GM12878 (cell line): Measurements from ENCODE around the gene WHRN. TPM values are rescaled to one million over a fixed set of nuclear protein-coding genes. Genes with fewer than 3 reads are reported as not detected.

Experiments used
- ATAC-seq: fragments of 200-7000 bp; cut with Tn5 transposase; 3 replicates; pipeline ENCODE4 v1.9.1; 2020; ENCODE audit warnings: mild to moderate bottlenecking, moderate library complexity
- BruUV-seq: library from RNA; stranded (reverse); fragments of 400-500 nt; replicated peaks from 2 replicates; lab custom pipeline; 2021; lab: Mats Ljungman, UMichigan
- CTCF ChIA-PET: fragments of 300-600 bp; sonication (Branson Sonifier 250); formaldehyde crosslinking; extraction: SDS; loops from one replicate; lab custom pipeline; 2021; ENCODE audit warnings: inconsistent platforms; lab: Yijun Ruan, JAX
- POLR2A ChIA-PET: fragments of 350-600 bp; formaldehyde crosslinking; extraction: SDS; loops from one replicate; lab custom pipeline; 2021; ENCODE audit warnings: inconsistent platforms; lab: Charles Lee
- RAD21 ChIA-PET: fragments of 300-600 bp; sonication (Branson Sonifier 250); formaldehyde crosslinking; loops from one replicate; lab custom pipeline; 2023; ENCODE audit warnings: antibody characterized with exemption; ENCODE audit not compliant: unreplicated experiment; lab: Charles Lee
- SMC1A ChIA-PET: fragments of 300-600 bp; sonication (Branson Sonifier 250); formaldehyde crosslinking; loops from one replicate; lab custom pipeline; 2023; ENCODE audit not compliant: unreplicated experiment, uncharacterized antibody; lab: Charles Lee
- DNase-seq: peaks from one replicate; pipeline ENCODE4 v3.0.0-alpha.2; 2011; ENCODE audit warnings: low read depth, low spot score
- FAIRE-seq: peaks from 3 replicates; lab custom pipeline; 2011; peaks lifted over from hg19 to GRCh38; lab: Jason Lieb, UNC
- H2AFZ ChIP-seq: 2 replicates; pipeline ENCODE4 v1.6.0; 2011; ENCODE audit warnings: low read depth, low read length, control low read depth; ENCODE audit not compliant: control insufficient read depth
- H3K27ac ChIP-seq: 2 replicates; pipeline ENCODE4 v1.5.1; 2011; ENCODE audit warnings: control low read depth; ENCODE audit not compliant: control insufficient read depth, insufficient read depth
- H3K27me3 ChIP-seq, 2 experiments: replicated peaks in 1 of 2; 2 replicates each; pipeline versions ENCODE4 v1.6.0 to v1.6.1; 2011; ENCODE audit warnings: low read length in 1 of 2; ENCODE audit not compliant: control insufficient read depth in 2 of 2, insufficient read depth in 2 of 2
- H3K36me3 ChIP-seq, 2 experiments: 2 replicates each; pipeline ENCODE4 v1.5.1; 2011; ENCODE audit warnings: low read length in 1 of 2; ENCODE audit not compliant: control insufficient read depth in 2 of 2, insufficient read depth in 2 of 2
- H3K4me1 ChIP-seq: 2 replicates; pipeline ENCODE4 v1.6.1; 2011; ENCODE audit warnings: mild to moderate bottlenecking, low read length, moderate library complexity, mixed read lengths; ENCODE audit not compliant: control insufficient read depth, insufficient read depth
- H3K4me2 ChIP-seq: 2 replicates; pipeline ENCODE4 v1.6.0; 2011; ENCODE audit warnings: control low read depth; ENCODE audit not compliant: control insufficient read depth, insufficient read depth
- H3K4me3 ChIP-seq: fragments of 200-600 bp; sonication (generic); 2 replicates; pipeline ENCODE4 v1.5.1; 2016
- H3K79me2 ChIP-seq: 2 replicates; pipeline ENCODE4 v1.6.0; 2011; ENCODE audit warnings: low read length; ENCODE audit not compliant: control insufficient read depth, insufficient read depth
- H3K9ac ChIP-seq: 2 replicates; pipeline ENCODE4 v1.8.0; 2011; ENCODE audit warnings: low read length, control low read depth, mixed read lengths; ENCODE audit not compliant: control insufficient read depth, insufficient read depth
- H3K9me3 ChIP-seq: replicated peaks from 3 replicates; pipeline ENCODE4 v1.5.1; 2011; ENCODE audit warnings: mild to moderate bottlenecking, low read length; ENCODE audit not compliant: control insufficient read depth, insufficient read depth
- H4K20me1 ChIP-seq: 2 replicates; pipeline ENCODE4 v1.6.0; 2011; ENCODE audit not compliant: control insufficient read depth, insufficient read depth
- BMI1 ChIP-seq: fragments of 450-650 bp; IDR thresholded peaks from 2 replicates; pipeline ENCODE4 v1.6.1; 2016; ENCODE audit warnings: mild to moderate bottlenecking, moderate library complexity, borderline replicate concordance
- EZH2 ChIP-seq: IDR thresholded peaks from 2 replicates; pipeline ENCODE4 v1.6.1; 2012; ENCODE audit warnings: low read depth, mild to moderate bottlenecking, control low read depth, inconsistent platforms, low read length, borderline replicate concordance; ENCODE audit not compliant: control insufficient read depth
- FOS ChIP-seq: IDR thresholded peaks from 3 replicates; pipeline ENCODE4 v1.6.1; 2011; ENCODE audit warnings: borderline replicate concordance; ENCODE audit not compliant: insufficient read length; ENCODE audit errors: extremely low read depth
- IKZF1 ChIP-seq: fragments of 450-650 bp; conservative IDR thresholded peaks from 2 replicates; pipeline ENCODE4 v1.6.1; 2017; ENCODE audit warnings: antibody characterized with exemption, mild to moderate bottlenecking
- IKZF2 ChIP-seq, 2 experiments: fragments of 450-650 bp; IDR thresholded peaks; 2 replicates each; pipeline ENCODE4 v1.6.1; 2017; ENCODE audit warnings: mild to moderate bottlenecking in 2 of 2, moderate library complexity in 2 of 2
- IRF4 ChIP-seq: IDR thresholded peaks from 2 replicates; pipeline ENCODE4 v1.6.1; 2011; ENCODE audit warnings: low read depth, low read length
- NRF1 ChIP-seq: conservative IDR thresholded peaks from 2 replicates; pipeline ENCODE4 v1.6.1; 2011; ENCODE audit warnings: mild to moderate bottlenecking, low read depth, low read length, improper control_type of control experiment
- PAX5 ChIP-seq: IDR thresholded peaks from 2 replicates; pipeline ENCODE4 v1.6.1; 2011; ENCODE audit warnings: low read depth, low read length, borderline replicate concordance
- POLR2AphosphoS2 ChIP-seq: IDR thresholded peaks from 2 replicates; pipeline ENCODE4 v1.6.1; 2011; ENCODE audit warnings: low read depth, mild to moderate bottlenecking, low read length, improper control_type of control experiment, moderate library complexity
- WGBS: methylation state at CpG from one replicate; pipeline ENCODE4 v1.1.6; 2016; ENCODE audit warnings: low lambda C conversion rate; ENCODE audit not compliant: insufficient replicate concordance, insufficient coverage; ENCODE audit errors: missing lambda C conversion rate; 5-methylcytosine and 5-hydroxymethylcytosine counted together
- in situ Hi-C: fragments of 300-500 bp; cut with MboI; formaldehyde crosslinking; loops from 9 replicates; pipeline ENCODE4 v1.14.3; 2018; ENCODE audit warnings: mixed read lengths
- intact Hi-C: fragments of 100-400 bp; cut with micrococcal nuclease; formaldehyde crosslinking; loops from one replicate; pipeline ENCODE4 v1.14.2; 2022; ENCODE audit not compliant: unreplicated experiment
- polyA plus RNA-seq, 11 experiments: library from polyadenylated mRNA; depleted of rRNA in 4 of 11; unstranded in 6 of 11; stranded (reverse) in 5 of 11; fragments of >200 nt; fragmentation: Nextera tagmentation in 4 of 11; fragmentation: Illumina TruSeq in 1 of 11; extraction: Ambion mirVana in 4 of 11; extraction: Trizol in 1 of 11; gene quantifications; 1 replicate in 1 of 11; 2 replicates in 10 of 11; pipeline versions ENCODE4 v1.2.1 to v1.2.3, GENCODE V29; 2011 to 2016; ENCODE audit warnings: inconsistent platforms in 2 of 11, missing spikeins in 2 of 11, low read depth in 1 of 11
- total RNA-seq, 4 experiments: library from RNA; depleted of rRNA in 3 of 4; stranded (reverse); fragments of >200 nt in 3 of 4; fragmentation: Illumina TruSeq in 1 of 4; extraction: Trizol in 1 of 4; gene quantifications; 2 replicates each; pipeline versions ENCODE4 v1.2.1 to v1.2.3, GENCODE V29; 2013 to 2021
- TF ChIP-seq, protein P1 (sequence below): fragments of 150-350 bp; IDR thresholded peaks from 2 replicates; pipeline ENCODE4 v1.6.1; 2014; ENCODE audit warnings: mild to moderate bottlenecking, low read depth, low read length
- TF ChIP-seq, protein P2 (sequence below): IDR thresholded peaks from 2 replicates; pipeline ENCODE4 v1.6.1; 2012; ENCODE audit warnings: mild to moderate bottlenecking, low read depth, low read length

WHRN gene
- total and polyA plus RNA-seq, 10 of the 15 experiments (the other 5 are each of a cell fraction or from before 2014, with no cell fraction given) = 0.04 to 18.2 (median 0.68) TPM; not detected in 1

DNA sequence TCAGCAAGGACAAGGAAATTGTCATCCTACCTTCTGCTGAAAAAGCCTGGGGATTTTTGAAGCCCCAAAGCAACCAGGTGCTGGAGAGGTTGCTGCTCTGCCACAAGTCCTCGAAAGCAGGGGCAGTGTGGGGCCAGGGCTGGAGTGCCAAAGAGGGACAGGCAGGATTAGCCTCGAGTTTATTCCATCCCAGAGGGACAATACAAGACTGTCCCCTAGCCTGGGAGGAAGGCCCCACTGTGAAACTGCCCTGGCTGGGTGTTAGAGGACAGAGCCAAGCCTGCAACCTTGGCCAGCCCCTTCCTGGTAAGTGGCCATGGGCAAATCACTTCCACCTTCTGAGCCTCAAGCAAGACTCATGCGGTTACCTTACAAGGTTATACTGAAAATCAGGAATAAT lies 55.1 kb downstream of the WHRN start:
- no peak for FAIRE-seq
- no peaks in the 10 kb centered on the region for H3K9me3 ChIP-seq
- no peaks in the 10 kb centered on the region for H3K36me3 ChIP-seq
- intact Hi-C loops = loop anchor here (10.0 kb wide), 1 partner anchor 1045 kb away; the partner anchor contains the start of gene ALAD
- H3K79me2 ChIP-seq = no peaks in the 10 kb centered on the region
- ChIA-PET CTCF (interaction anchor here (0.9 to 3.3 kb wide), 12 partner anchors 9 to 231 kb away, joined by 3 to 20 read pairs (median 5); no protein-coding TSS in a partner anchor), RAD21 (interaction anchor here (0.7 to 2.2 kb wide), 9 partner anchors 9 to 108 kb away, joined by 3 to 5 read pairs (median 3); no protein-coding TSS in a partner anchor), POLR2A (interaction anchor here (0.9 to 1.5 kb wide), 6 partner anchors 16 to 142 kb away, joined by 3 read pairs; partner anchors contain the start of gene ATP6V1G1), SMC1A (interaction anchor here (0.7 to 4.2 kb wide), 15 partner anchors 9 to 57 kb away, joined by 3 to 41 read pairs (median 5); no protein-coding TSS in a partner anchor)
- H4K20me1 ChIP-seq = no peaks in the 10 kb centered on the region
- no peak overlapping the region for H3K4me2 ChIP-seq
- no peak overlapping the region for H2AFZ ChIP-seq
- BruUV-seq = no TSS peak
- H3K4me1 ChIP-seq = peaks cover 17% of the 10 kb centered on the region
- no peak overlapping the region for H3K4me3 ChIP-seq
- no peak for DNase-seq
- WGBS = 33% methylated on average over 3 of the region's 3 CpGs
- ATAC-seq = no peak
- H3K27me3 ChIP-seq = no peaks in the 10 kb centered on the region; a peak in 1 of 4 replicates
- no peak overlapping the region for H3K9ac ChIP-seq
- H3K27ac ChIP-seq = no peak overlapping the region
- in situ Hi-C loops = no loop called here
- TF ChIP-seq POLR2AphosphoS2 (no peak), PAX5 (no peak), IKZF1 (no peak), IRF4 (no peak)

DNA sequence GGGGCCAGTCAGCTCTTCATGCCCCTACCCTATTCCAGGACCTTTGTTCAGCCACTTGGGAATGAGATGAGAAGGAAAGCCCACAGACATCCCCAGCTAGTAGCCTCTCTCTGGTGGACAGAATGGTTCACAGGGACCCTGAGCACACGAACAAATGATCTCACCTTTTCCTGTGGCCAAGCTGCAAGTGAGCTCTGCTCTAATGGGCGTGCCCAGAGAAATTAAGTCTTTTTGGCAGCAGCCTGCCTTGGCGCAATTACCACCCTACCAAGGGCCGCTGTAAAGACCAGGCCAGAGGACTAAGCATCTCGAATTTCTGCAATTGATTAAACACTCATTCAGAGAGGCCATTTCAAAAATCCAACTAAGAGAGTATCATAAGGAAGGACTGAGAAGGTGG lies 56.0 kb downstream of the WHRN start:
- in situ Hi-C loops = no loop called here
- H2AFZ ChIP-seq = no peak overlapping the region
- no peak overlapping the region for H3K4me3 ChIP-seq
- SMC1A ChIA-PET = interaction anchor here (0.8 to 4.2 kb wide), 9 partner anchors 9 to 204 kb away, joined by 3 to 41 read pairs (median 5); no protein-coding TSS in a partner anchor
- no peaks in the 10 kb centered on the region for H3K79me2 ChIP-seq
- intact Hi-C loops = no loop called here
- POLR2A ChIA-PET = interaction anchor here (0.6 to 0.9 kb wide), 2 partner anchors 11 to 52 kb away, joined by 3 read pairs; no protein-coding TSS in a partner anchor
- DNase-seq = no peak
- CTCF ChIA-PET = interaction anchor here (0.6 to 3.3 kb wide), 6 partner anchors 23 to 232 kb away, joined by 3 to 20 read pairs (median 4); no protein-coding TSS in a partner anchor
- H3K36me3 ChIP-seq = no peaks in the 10 kb centered on the region
- H3K27me3 ChIP-seq = no peaks in the 10 kb centered on the region; a peak in 1 of 4 replicates
- peaks cover 17% of the 10 kb centered on the region for H3K4me1 ChIP-seq
- peak; percentile 22 for ATAC-seq
- no peak overlapping the region for H3K9ac ChIP-seq
- FAIRE-seq = no peak
- H3K27ac ChIP-seq = no peak overlapping the region
- H3K9me3 ChIP-seq = no peaks in the 10 kb centered on the region
- 13% methylated on average over 5 of the region's 5 CpGs for WGBS
- no TSS peak for BruUV-seq
- H4K20me1 ChIP-seq = no peaks in the 10 kb centered on the region
- H3K4me2 ChIP-seq = no peak overlapping the region
- RAD21 ChIA-PET = interaction anchor here (0.9 to 1.9 kb wide), 5 partner anchors 8 to 109 kb away, joined by 3 to 5 read pairs (median 3); no protein-coding TSS in a partner anchor
- TF ChIP-seq NRF1 (no peak), FOS (no peak), IKZF2 (IDR thresholded peaks at IDR 0.05) (no peak), EZH2 (no peak), BMI1 (no peak), IRF4 (no peak)
- TF ChIP-seq, protein P1, sequence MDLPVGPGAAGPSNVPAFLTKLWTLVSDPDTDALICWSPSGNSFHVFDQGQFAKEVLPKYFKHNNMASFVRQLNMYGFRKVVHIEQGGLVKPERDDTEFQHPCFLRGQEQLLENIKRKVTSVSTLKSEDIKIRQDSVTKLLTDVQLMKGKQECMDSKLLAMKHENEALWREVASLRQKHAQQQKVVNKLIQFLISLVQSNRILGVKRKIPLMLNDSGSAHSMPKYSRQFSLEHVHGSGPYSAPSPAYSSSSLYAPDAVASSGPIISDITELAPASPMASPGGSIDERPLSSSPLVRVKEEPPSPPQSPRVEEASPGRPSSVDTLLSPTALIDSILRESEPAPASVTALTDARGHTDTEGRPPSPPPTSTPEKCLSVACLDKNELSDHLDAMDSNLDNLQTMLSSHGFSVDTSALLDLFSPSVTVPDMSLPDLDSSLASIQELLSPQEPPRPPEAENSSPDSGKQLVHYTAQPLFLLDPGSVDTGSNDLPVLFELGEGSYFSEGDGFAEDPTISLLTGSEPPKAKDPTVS = no peak
- TF ChIP-seq, protein P2, sequence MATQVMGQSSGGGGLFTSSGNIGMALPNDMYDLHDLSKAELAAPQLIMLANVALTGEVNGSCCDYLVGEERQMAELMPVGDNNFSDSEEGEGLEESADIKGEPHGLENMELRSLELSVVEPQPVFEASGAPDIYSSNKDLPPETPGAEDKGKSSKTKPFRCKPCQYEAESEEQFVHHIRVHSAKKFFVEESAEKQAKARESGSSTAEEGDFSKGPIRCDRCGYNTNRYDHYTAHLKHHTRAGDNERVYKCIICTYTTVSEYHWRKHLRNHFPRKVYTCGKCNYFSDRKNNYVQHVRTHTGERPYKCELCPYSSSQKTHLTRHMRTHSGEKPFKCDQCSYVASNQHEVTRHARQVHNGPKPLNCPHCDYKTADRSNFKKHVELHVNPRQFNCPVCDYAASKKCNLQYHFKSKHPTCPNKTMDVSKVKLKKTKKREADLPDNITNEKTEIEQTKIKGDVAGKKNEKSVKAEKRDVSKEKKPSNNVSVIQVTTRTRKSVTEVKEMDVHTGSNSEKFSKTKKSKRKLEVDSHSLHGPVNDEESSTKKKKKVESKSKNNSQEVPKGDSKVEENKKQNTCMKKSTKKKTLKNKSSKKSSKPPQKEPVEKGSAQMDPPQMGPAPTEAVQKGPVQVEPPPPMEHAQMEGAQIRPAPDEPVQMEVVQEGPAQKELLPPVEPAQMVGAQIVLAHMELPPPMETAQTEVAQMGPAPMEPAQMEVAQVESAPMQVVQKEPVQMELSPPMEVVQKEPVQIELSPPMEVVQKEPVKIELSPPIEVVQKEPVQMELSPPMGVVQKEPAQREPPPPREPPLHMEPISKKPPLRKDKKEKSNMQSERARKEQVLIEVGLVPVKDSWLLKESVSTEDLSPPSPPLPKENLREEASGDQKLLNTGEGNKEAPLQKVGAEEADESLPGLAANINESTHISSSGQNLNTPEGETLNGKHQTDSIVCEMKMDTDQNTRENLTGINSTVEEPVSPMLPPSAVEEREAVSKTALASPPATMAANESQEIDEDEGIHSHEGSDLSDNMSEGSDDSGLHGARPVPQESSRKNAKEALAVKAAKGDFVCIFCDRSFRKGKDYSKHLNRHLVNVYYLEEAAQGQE = no peak
